H9 (cell line): ENCODE data around the gene ANK2. TPM values are rescaled to one million over a fixed set of nuclear protein-coding genes. Genes with fewer than 3 reads are reported as not detected.
A peak's percentile ranks its signal among the peaks of the same experiment; 100 is the strongest.

ENCODE experiments used
- DNase-seq: peaks from one replicate; pipeline ENCODE4 v3.0.0-alpha.2; 2017
- H2AFZ ChIP-seq: one replicate; pipeline ENCODE4 v1.6.1; 2013; ENCODE audit warnings: mild to moderate bottlenecking, low read length, control low read depth, moderate library complexity
- H2AK5ac ChIP-seq: 2 replicates; pipeline ENCODE4 v1.6.1; 2013; ENCODE audit warnings: low read length, control low read depth, mixed read lengths; ENCODE audit not compliant: insufficient read length
- H2BK120ac ChIP-seq: one replicate; pipeline ENCODE4 v1.6.1; 2013; ENCODE audit warnings: low read depth, mild to moderate bottlenecking, low read length, control low read depth, inconsistent platforms; ENCODE audit not compliant: poor library complexity, severe bottlenecking
- H2BK12ac ChIP-seq: 2 replicates; pipeline ENCODE4 v1.6.1; 2013; ENCODE audit warnings: low read length, control low read depth, mixed read lengths, low read depth; ENCODE audit not compliant: insufficient read length
- H2BK15ac ChIP-seq: 2 replicates; pipeline ENCODE4 v1.6.1; 2013; ENCODE audit warnings: low read depth, low read length, control low read depth
- H2BK20ac ChIP-seq: one replicate; pipeline ENCODE4 v1.6.1; 2013; ENCODE audit warnings: low read depth, mild to moderate bottlenecking, low read length, control low read depth, inconsistent platforms; ENCODE audit not compliant: poor library complexity, severe bottlenecking
- H2BK5ac ChIP-seq: 2 replicates; pipeline ENCODE4 v1.6.1; 2013; ENCODE audit warnings: low read length, control low read depth, mixed read lengths; ENCODE audit not compliant: insufficient read length
- H3K14ac ChIP-seq: 2 replicates; pipeline ENCODE4 v1.6.1; 2013; ENCODE audit warnings: low read length, control low read depth; ENCODE audit not compliant: insufficient read depth
- H3K18ac ChIP-seq: 2 replicates; pipeline ENCODE4 v1.6.1; 2013; ENCODE audit warnings: low read depth, mild to moderate bottlenecking, mixed read lengths, low read length, control low read depth; ENCODE audit not compliant: insufficient read length
- H3K23ac ChIP-seq: 2 replicates; pipeline ENCODE4 v1.6.1; 2013; ENCODE audit warnings: low read length, control low read depth, mixed read lengths, low read depth; ENCODE audit not compliant: insufficient read length
- H3K23me2 ChIP-seq: 2 replicates; pipeline ENCODE4 v1.6.1; 2013; ENCODE audit warnings: low read depth, mild to moderate bottlenecking, mixed read lengths, low read length, control low read depth; ENCODE audit not compliant: insufficient read length, poor library complexity, severe bottlenecking
- H3K27ac ChIP-seq: 2 replicates; pipeline ENCODE4 v1.5.1; 2013; ENCODE audit warnings: low read length, control low read depth, mixed read lengths, low read depth; ENCODE audit not compliant: insufficient read length
- H3K27me3 ChIP-seq: 2 replicates; pipeline ENCODE4 v1.6.1; 2013; ENCODE audit warnings: low read length, control low read depth, inconsistent platforms; ENCODE audit not compliant: insufficient read depth
- H3K4ac ChIP-seq: 2 replicates; pipeline ENCODE4 v1.6.1; 2013; ENCODE audit warnings: low read depth, mild to moderate bottlenecking, control low read depth, inconsistent platforms, low read length, moderate library complexity
- H3K4me1 ChIP-seq: 2 replicates; pipeline ENCODE4 v1.6.1; 2013; ENCODE audit warnings: low read length, control low read depth, inconsistent platforms; ENCODE audit not compliant: insufficient read depth
- H3K4me2 ChIP-seq: 2 replicates; pipeline ENCODE4 v1.6.1; 2013; ENCODE audit warnings: low read length, control low read depth, mixed read lengths; ENCODE audit not compliant: insufficient read length, insufficient read depth
- H3K56ac ChIP-seq: 2 replicates; pipeline ENCODE4 v1.6.1; 2013; ENCODE audit warnings: low read depth, mild to moderate bottlenecking, mixed read lengths, low read length, control low read depth; ENCODE audit not compliant: insufficient read length
- H3K79me1 ChIP-seq: 2 replicates; pipeline ENCODE4 v1.6.1; 2013; ENCODE audit warnings: low read depth, mild to moderate bottlenecking, moderate library complexity, low read length, control low read depth, inconsistent platforms; ENCODE audit not compliant: insufficient read depth, poor library complexity, severe bottlenecking
- H3K79me2 ChIP-seq: 2 replicates; pipeline ENCODE4 v1.6.1; 2013; ENCODE audit warnings: low read length, control low read depth, inconsistent platforms; ENCODE audit not compliant: insufficient read depth
- H3K9ac ChIP-seq: 2 replicates; pipeline ENCODE4 v1.6.1; 2013; ENCODE audit warnings: low read length, control low read depth, mixed read lengths; ENCODE audit not compliant: insufficient read length; ENCODE audit errors: extremely low read depth
- H3K9me3 ChIP-seq: one replicate; pipeline ENCODE4 v1.6.1; 2013; ENCODE audit warnings: low read depth, low read length, inconsistent platforms; ENCODE audit not compliant: control insufficient read depth
- H3T11ph ChIP-seq: one replicate; pipeline ENCODE4 v1.6.1; 2013; ENCODE audit warnings: mild to moderate bottlenecking, low read length, control low read depth, inconsistent platforms
- H4K20me1 ChIP-seq: one replicate; pipeline ENCODE4 v1.6.1; 2013; ENCODE audit not compliant: control insufficient read depth, insufficient read length, insufficient read depth
- H4K5ac ChIP-seq: 2 replicates; pipeline ENCODE4 v1.6.1; 2013; ENCODE audit warnings: low read depth, mild to moderate bottlenecking, mixed read lengths, low read length, control low read depth; ENCODE audit not compliant: insufficient read length
- H4K8ac ChIP-seq: replicated peaks from 2 replicates; pipeline ENCODE4 v1.6.1; 2013; ENCODE audit warnings: low read length, control low read depth, mixed read lengths, low read depth; ENCODE audit not compliant: insufficient read length
- H4K91ac ChIP-seq: 2 replicates; pipeline ENCODE4 v1.6.1; 2013; ENCODE audit warnings: low read depth, mild to moderate bottlenecking, moderate library complexity, mixed read lengths, low read length, control low read depth; ENCODE audit not compliant: insufficient read length
- H3K27ac Mint-ChIP-seq, 3 experiments: 2 replicates in 2 of 3; 3 replicates in 1 of 3; pipeline ENCODE4 v1.8.0; 2020 to 2021; ENCODE audit warnings: mixed read lengths in 3 of 3, mild to moderate bottlenecking in 1 of 3, moderate library complexity in 1 of 3
- H3K27me3 Mint-ChIP-seq: 2 replicates; pipeline ENCODE4 v1.8.0; 2021; ENCODE audit warnings: low read depth, mild to moderate bottlenecking, moderate library complexity, mixed read lengths
- H3K36me3 Mint-ChIP-seq, 3 experiments: 2 replicates in 2 of 3; 3 replicates in 1 of 3; pipeline ENCODE4 v1.8.0; 2020 to 2021; ENCODE audit warnings: low read depth in 3 of 3, mixed read lengths in 3 of 3; ENCODE audit not compliant: insufficient read depth in 1 of 3
- H3K4me1 Mint-ChIP-seq, 2 experiments: 2 replicates each; pipeline ENCODE4 v1.8.0; 2020; ENCODE audit warnings: mixed read lengths in 2 of 2
- H3K4me3 Mint-ChIP-seq, 2 experiments: 2 replicates in 1 of 2; 3 replicates in 1 of 2; pipeline ENCODE4 v1.8.0; 2020 to 2021; ENCODE audit warnings: mild to moderate bottlenecking in 2 of 2, mixed read lengths in 2 of 2, moderate library complexity in 1 of 2
- H3K9me3 Mint-ChIP-seq, 2 experiments: 2 replicates in 1 of 2; 3 replicates in 1 of 2; pipeline ENCODE4 v1.8.0; 2020; ENCODE audit warnings: mild to moderate bottlenecking in 2 of 2, mixed read lengths in 2 of 2, moderate library complexity in 1 of 2
- WGBS: extraction: QIAGEN DNeasy Blood & Tissue Kit; methylation state at CpG from one replicate; pipeline ENCODE4 v1.1.7; 2013; ENCODE audit warnings: missing lambda C conversion rate, low lambda C conversion rate, mixed read lengths; ENCODE audit not compliant: insufficient read length; ENCODE audit errors: extremely low coverage; 5-methylcytosine and 5-hydroxymethylcytosine counted together
- total RNA-seq: library from RNA; stranded (reverse); gene quantifications from 2 replicates; pipeline ENCODE4 v1.2.1, GENCODE V29; 2021
- TF ChIP-seq, protein P1 (sequence below): fragments of 200-600 bp; sonication (generic); conservative IDR thresholded peaks from 3 replicates; pipeline ENCODE4 v1.8.0; 2021; ENCODE audit warnings: antibody characterized with exemption, mild to moderate bottlenecking

The ANK2 gene
- total RNA-seq, 1 experiment from 2014 or later: 36.8 TPM

DNA sequence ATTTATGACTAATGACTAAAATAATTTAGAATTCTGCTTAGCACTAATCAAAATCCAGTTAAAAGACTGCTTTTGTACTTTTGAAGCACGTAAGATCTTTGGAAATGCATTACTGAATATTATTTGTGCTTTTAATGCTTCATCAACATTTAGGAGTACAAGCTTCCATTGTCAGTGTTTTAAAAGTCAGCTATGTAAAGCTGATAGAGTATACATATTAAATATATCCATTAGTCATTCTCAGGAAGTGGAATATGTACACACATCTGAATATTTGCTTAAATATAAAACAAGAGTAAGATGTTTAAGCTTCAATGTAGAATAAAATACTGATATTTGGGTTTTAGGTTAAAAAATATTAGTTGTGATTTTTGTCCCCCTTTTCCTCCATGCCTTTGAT, 54.1 kb downstream of the ANK2 start:
- WGBS: no CpG with 5 or more reads among the region's 1 CpG
- Histone ChIP-seq H3K9ac (no peak overlapping the region), H2AK5ac (no peak overlapping the region), H3K18ac (no peak overlapping the region), H4K20me1 (no peaks in the 10 kb centered on the region), H4K8ac (no peak overlapping the region), H2BK20ac (no peak overlapping the region), H3K23me2 (no peaks in the 10 kb centered on the region), H3T11ph (no peak overlapping the region), H4K5ac (no peak overlapping the region), H3K4me2 (no peak overlapping the region), H3K9me3 (no peaks in the 10 kb centered on the region), H3K14ac (no peak overlapping the region), H3K4ac (no peak overlapping the region), H2BK15ac (no peak overlapping the region), H3K79me2 (no peaks in the 10 kb centered on the region), H3K23ac (no peak overlapping the region), H4K91ac (no peak overlapping the region), H2AFZ (no peak overlapping the region), H2BK120ac (no peak overlapping the region), H3K27ac (no peak overlapping the region), H3K27me3 (no peaks in the 10 kb centered on the region), H2BK5ac (no peak overlapping the region), H3K4me1 (no peaks in the 10 kb centered on the region; the same call in 1 of the 2 replicates), H3K79me1 (no peaks in the 10 kb centered on the region), H2BK12ac (no peak overlapping the region), H3K56ac (no peak overlapping the region)
- H3K4me3 Mint-ChIP-seq: no peak overlapping the region
- peak overlapping the region; percentile 57 to 90 (median 57); a peak in 4 of 7 replicates for H3K27ac Mint-ChIP-seq
- DNase-seq: no peak
- H3K27me3 Mint-ChIP-seq: no peaks in the 10 kb centered on the region
- H3K9me3 Mint-ChIP-seq: no peaks in the 10 kb centered on the region
- TF ChIP-seq, protein P1, sequence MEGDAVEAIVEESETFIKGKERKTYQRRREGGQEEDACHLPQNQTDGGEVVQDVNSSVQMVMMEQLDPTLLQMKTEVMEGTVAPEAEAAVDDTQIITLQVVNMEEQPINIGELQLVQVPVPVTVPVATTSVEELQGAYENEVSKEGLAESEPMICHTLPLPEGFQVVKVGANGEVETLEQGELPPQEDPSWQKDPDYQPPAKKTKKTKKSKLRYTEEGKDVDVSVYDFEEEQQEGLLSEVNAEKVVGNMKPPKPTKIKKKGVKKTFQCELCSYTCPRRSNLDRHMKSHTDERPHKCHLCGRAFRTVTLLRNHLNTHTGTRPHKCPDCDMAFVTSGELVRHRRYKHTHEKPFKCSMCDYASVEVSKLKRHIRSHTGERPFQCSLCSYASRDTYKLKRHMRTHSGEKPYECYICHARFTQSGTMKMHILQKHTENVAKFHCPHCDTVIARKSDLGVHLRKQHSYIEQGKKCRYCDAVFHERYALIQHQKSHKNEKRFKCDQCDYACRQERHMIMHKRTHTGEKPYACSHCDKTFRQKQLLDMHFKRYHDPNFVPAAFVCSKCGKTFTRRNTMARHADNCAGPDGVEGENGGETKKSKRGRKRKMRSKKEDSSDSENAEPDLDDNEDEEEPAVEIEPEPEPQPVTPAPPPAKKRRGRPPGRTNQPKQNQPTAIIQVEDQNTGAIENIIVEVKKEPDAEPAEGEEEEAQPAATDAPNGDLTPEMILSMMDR: no peak
- no peaks in the 10 kb centered on the region for H3K36me3 Mint-ChIP-seq
- peaks cover 18 to 37% of the 10 kb centered on the region in 2 experiments for H3K4me1 Mint-ChIP-seq
